Activated naive CD4-positive, alpha-beta T cell treated with anti-CD3 and anti-CD28 coated beads, Interleukin-2, amount 10 ng/mL, durations not matched to agents 7 days and 5 days (primary cell): Measurements from ENCODE around the gene RERE.

Source experiments
- CTCF ChIA-PET: fragments of 350-600 bp; sonication (Branson Sonifier 250); formaldehyde crosslinking; loops from one replicate; lab custom pipeline; 2021; ENCODE audit warnings: antibody characterized with exemption; lab: Charles Lee
- DNase-seq: peaks from one replicate; pipeline ENCODE4 v3.0.0-alpha.2; 2020
- H3K27ac Mint-ChIP-seq: one replicate; pipeline ENCODE4 v1.8.0; 2021; ENCODE audit warnings: mild to moderate bottlenecking, moderate library complexity, mixed read lengths
- H3K27me3 Mint-ChIP-seq: one replicate; pipeline ENCODE4 v1.8.0; 2021; ENCODE audit warnings: mild to moderate bottlenecking, mixed read lengths
- H3K36me3 Mint-ChIP-seq: one replicate; pipeline ENCODE4 v1.8.0; 2021; ENCODE audit warnings: mixed read lengths
- H3K4me1 Mint-ChIP-seq: one replicate; pipeline ENCODE4 v1.8.0; 2021; ENCODE audit warnings: mixed read lengths
- H3K4me3 Mint-ChIP-seq: one replicate; pipeline ENCODE4 v1.8.0; 2021; ENCODE audit warnings: mild to moderate bottlenecking, moderate library complexity, mixed read lengths
- H3K9me3 Mint-ChIP-seq: one replicate; pipeline ENCODE4 v1.8.0; 2021; ENCODE audit warnings: mixed read lengths

Gene RERE

DNA sequence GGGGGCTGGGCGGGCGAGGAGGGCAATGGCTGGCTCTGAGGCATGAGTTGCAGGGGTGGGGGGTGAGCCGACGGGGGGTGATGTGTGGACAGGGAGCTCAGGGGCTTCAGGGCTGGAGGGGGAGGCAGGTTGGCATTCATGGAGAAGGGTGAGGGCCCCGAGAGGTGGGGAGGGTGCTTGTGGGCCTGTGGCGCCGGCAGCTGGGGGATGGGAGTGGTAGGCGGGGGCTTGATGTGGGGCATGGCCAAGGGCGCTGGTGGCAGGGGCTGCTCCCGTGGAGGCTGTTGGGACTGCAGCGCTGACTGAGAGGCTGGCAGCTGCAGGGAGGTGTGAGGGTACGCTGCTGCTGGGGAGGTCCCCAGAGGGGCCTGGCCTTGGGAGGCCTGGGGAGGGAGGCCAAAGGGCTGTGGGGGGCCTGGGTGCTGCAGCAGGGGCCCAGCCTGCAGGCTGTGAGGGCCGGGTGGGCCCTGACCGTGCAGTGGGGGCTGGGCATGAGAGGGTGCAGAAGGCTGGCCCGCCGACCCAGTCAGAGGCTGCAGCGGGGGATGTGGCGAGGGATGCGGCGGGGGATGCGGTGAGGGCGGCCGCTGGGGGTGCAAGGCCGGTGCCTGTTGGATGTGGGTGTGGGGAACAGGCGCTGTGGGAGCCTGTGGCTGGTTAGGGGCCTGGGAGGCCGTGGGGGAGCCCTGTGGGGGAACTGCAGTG, 456.8 kb downstream of the RERE start:
- no peaks in the 10 kb centered on the region for H3K4me1 Mint-ChIP-seq
- H3K4me3 Mint-ChIP-seq = no peak overlapping the region
- no peak overlapping the region for H3K27ac Mint-ChIP-seq
- peaks cover 4% of the 10 kb centered on the region for H3K27me3 Mint-ChIP-seq
- CTCF ChIA-PET = no interaction called here
- no peak for DNase-seq
- no peaks in the 10 kb centered on the region for H3K9me3 Mint-ChIP-seq
- peaks cover 48% of the 10 kb centered on the region for H3K36me3 Mint-ChIP-seq

GRCh38 chr1:8359617-8360481, 457.6 kb downstream of the RERE start:
- no peaks in the 10 kb centered on the region for H3K4me1 Mint-ChIP-seq
- CTCF ChIA-PET = interaction anchor here (1.9 kb wide), 1 partner anchor 344 kb away, joined by 5 read pairs; no protein-coding TSS in a partner anchor
- H3K27me3 Mint-ChIP-seq = peaks cover 4% of the 10 kb centered on the region
- H3K27ac Mint-ChIP-seq = no peak overlapping the region
- no peaks in the 10 kb centered on the region for H3K9me3 Mint-ChIP-seq
- DNase-seq = no peak
- no peak overlapping the region for H3K4me3 Mint-ChIP-seq
- H3K36me3 Mint-ChIP-seq = peaks cover 46% of the 10 kb centered on the region

GRCh38 chr1:8358897-8359616, 458.4 kb downstream of the RERE start:
- peaks cover 4% of the 10 kb centered on the region for H3K27me3 Mint-ChIP-seq
- no peaks in the 10 kb centered on the region for H3K9me3 Mint-ChIP-seq
- H3K27ac Mint-ChIP-seq = no peak overlapping the region
- H3K36me3 Mint-ChIP-seq = peaks cover 45% of the 10 kb centered on the region
- CTCF ChIA-PET = interaction anchor here (1.0 to 1.9 kb wide), 3 partner anchors 10 to 347 kb away, joined by 3 to 7 read pairs (median 5); no protein-coding TSS in a partner anchor
- DNase-seq = no peak
- no peaks in the 10 kb centered on the region for H3K4me1 Mint-ChIP-seq
- H3K4me3 Mint-ChIP-seq = no peak overlapping the region

GRCh38 chr1:8358241-8358896, 459.1 kb downstream of the RERE start:
- Mint-ChIP-seq H3K4me1 (no peaks in the 10 kb centered on the region), H3K4me3 (no peak overlapping the region), H3K27ac (no peak overlapping the region), H3K9me3 (no peaks in the 10 kb centered on the region), H3K27me3 (peaks cover 4% of the 10 kb centered on the region), H3K36me3 (peaks cover 49% of the 10 kb centered on the region)
- DNase-seq = no peak
- CTCF ChIA-PET = interaction anchor here (1.0 to 1.9 kb wide), 3 partner anchors 9 to 347 kb away, joined by 3 to 7 read pairs (median 5); no protein-coding TSS in a partner anchor

DNA sequence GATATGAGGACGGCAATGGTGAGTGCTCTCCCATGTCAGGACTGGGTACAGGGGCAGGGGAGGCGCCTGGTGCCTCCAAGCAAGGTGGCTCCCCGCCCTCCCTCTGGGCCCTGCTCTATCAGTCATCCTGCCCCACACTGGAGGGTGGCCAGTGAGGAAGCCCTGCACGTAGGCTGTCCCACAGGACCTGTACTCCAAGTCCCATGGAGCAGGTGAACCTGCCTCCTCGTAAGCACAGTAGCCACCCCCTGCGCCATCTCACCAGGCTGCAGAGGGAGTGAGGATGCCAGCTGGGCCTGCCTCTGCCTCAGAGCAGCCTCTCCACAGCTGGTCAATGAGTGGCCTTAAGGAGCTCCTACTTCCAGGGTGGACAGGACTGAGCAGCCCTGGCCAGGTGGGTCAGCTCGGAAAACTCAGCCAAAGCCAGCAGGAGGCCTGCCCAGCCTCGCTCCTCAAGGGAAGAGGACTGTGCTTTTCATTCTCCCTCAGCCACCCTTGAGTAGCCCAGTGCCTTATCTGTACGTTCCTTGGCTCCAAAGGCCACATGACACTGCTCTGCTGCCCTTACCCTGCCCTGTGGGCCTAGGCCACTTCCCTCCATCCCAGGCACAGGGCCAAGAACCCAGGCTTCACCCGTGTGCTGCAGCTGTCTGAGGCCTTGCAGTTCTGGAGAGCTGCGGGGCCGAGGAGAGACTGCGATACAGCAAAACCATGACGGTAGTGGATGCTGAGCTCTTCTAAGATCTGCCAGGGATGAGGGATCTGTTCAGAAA, 459.9 kb downstream of the RERE start:
- no peak for DNase-seq
- H3K4me1 Mint-ChIP-seq = no peaks in the 10 kb centered on the region
- CTCF ChIA-PET = interaction anchor here (1.7 kb wide), 1 partner anchor 8 kb away, joined by 7 read pairs; no protein-coding TSS in a partner anchor
- H3K4me3 Mint-ChIP-seq = no peak overlapping the region
- peaks cover 49% of the 10 kb centered on the region for H3K36me3 Mint-ChIP-seq
- peaks cover 4% of the 10 kb centered on the region for H3K27me3 Mint-ChIP-seq
- H3K27ac Mint-ChIP-seq = peak overlapping the region; percentile 60
- H3K9me3 Mint-ChIP-seq = no peaks in the 10 kb centered on the region

GRCh38 chr1:8356256-8357209, 460.9 kb downstream of the RERE start:
- CTCF ChIA-PET = interaction anchor here (0.8 kb wide), 1 partner anchor 87 kb away, joined by 3 read pairs; no protein-coding TSS in a partner anchor

GRCh38 chr1:8355439-8356255, 461.8 kb downstream of the RERE start:
- Mint-ChIP-seq H3K4me3 (no peak overlapping the region), H3K9me3 (no peaks in the 10 kb centered on the region), H3K4me1 (no peaks in the 10 kb centered on the region), H3K27ac (no peak overlapping the region), H3K36me3 (peaks cover 44% of the 10 kb centered on the region), H3K27me3 (peaks cover 4% of the 10 kb centered on the region)
- DNase-seq = no peak
- CTCF ChIA-PET = interaction anchor here (0.8 kb wide), 1 partner anchor 88 kb away, joined by 3 read pairs; no protein-coding TSS in a partner anchor

More at GRCh38 chr1:8356256-8357209, 460.9 kb downstream of the RERE start:
- peaks cover 47% of the 10 kb centered on the region for H3K36me3 Mint-ChIP-seq
- no peak overlapping the region for H3K27ac Mint-ChIP-seq
- H3K4me3 Mint-ChIP-seq = no peak overlapping the region
- H3K4me1 Mint-ChIP-seq = no peaks in the 10 kb centered on the region
- H3K9me3 Mint-ChIP-seq = no peaks in the 10 kb centered on the region
- no peak for DNase-seq
- peaks cover 4% of the 10 kb centered on the region for H3K27me3 Mint-ChIP-seq

DNA sequence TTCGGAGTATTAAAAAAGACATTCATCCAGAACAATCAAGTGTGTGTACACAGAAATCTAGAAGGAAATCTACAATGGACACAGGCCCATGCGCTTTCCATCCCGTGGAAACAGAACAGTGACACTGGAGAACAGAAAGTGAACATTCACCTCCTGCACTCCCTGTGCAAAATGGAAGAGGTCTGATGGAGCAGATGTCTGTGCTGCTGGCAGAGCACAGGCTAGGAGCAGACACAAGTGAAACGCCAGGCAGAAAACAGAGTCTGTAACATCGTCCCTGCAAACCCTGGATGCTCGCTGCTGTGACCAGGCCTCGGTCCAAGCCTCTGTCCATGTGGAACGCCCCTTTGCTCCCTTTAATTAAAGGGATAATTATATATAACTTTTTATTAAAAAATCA, 463.4 kb downstream of the RERE start:
- DNase-seq = no peak
- no peaks in the 10 kb centered on the region for H3K4me1 Mint-ChIP-seq
- H3K9me3 Mint-ChIP-seq = no peaks in the 10 kb centered on the region
- H3K27ac Mint-ChIP-seq = no peak overlapping the region
- peaks cover 42% of the 10 kb centered on the region for H3K36me3 Mint-ChIP-seq
- CTCF ChIA-PET = no interaction called here
- no peak overlapping the region for H3K4me3 Mint-ChIP-seq
- H3K27me3 Mint-ChIP-seq = peaks cover 5% of the 10 kb centered on the region

GRCh38 chr1:8352886-8353785, 464.3 kb downstream of the RERE start:
- no peaks in the 10 kb centered on the region for H3K9me3 Mint-ChIP-seq
- H3K36me3 Mint-ChIP-seq = peaks cover 38% of the 10 kb centered on the region
- H3K27me3 Mint-ChIP-seq = peaks cover 13% of the 10 kb centered on the region
- CTCF ChIA-PET = interaction anchor here (1.1 to 1.4 kb wide), 2 partner anchors 338 to 373 kb away, joined by 6 to 7 read pairs; no protein-coding TSS in a partner anchor
- DNase-seq = no peak
- peak overlapping the region; percentile 37 for H3K27ac Mint-ChIP-seq
- H3K4me1 Mint-ChIP-seq = no peaks in the 10 kb centered on the region
- no peak overlapping the region for H3K4me3 Mint-ChIP-seq

- no peaks in the 10 kb centered on the region for H3K9me3 Mint-ChIP-seq
- H3K27me3 Mint-ChIP-seq = peaks cover 17% of the 10 kb centered on the region
- peaks cover 33% of the 10 kb centered on the region for H3K36me3 Mint-ChIP-seq
- DNase-seq = no peak
- H3K27ac Mint-ChIP-seq = no peak overlapping the region
- no peak overlapping the region for H3K4me3 Mint-ChIP-seq
- no peaks in the 10 kb centered on the region for H3K4me1 Mint-ChIP-seq
- CTCF ChIA-PET = interaction anchor here (1.1 to 1.4 kb wide), 2 partner anchors 338 to 374 kb away, joined by 6 to 7 read pairs; no protein-coding TSS in a partner anchor
Observed at GRCh38 chr1:8352471-8352845, 465.0 kb downstream of the RERE start.
